OCI-LY7 (cell line): ENCODE data around the gene C1QL1. TPM values are rescaled to one million over a fixed set of nuclear protein-coding genes. Genes with fewer than 3 reads are reported as not detected.

ENCODE experiments used
- BruUV-seq: library from RNA; stranded (reverse); fragments of 400-500 nt; replicated peaks from 2 replicates; lab custom pipeline; 2021; lab: Mats Ljungman, UMichigan
- CTCF ChIA-PET: fragments of 300-600 bp; sonication (Branson Sonifier 250); formaldehyde crosslinking; loops from one replicate; lab custom pipeline; 2022; ENCODE audit warnings: antibody characterized with exemption; ENCODE audit not compliant: unreplicated experiment; lab: Charles Lee
- POLR2A ChIA-PET: fragments of 300-600 bp; sonication (Branson Sonifier 250); formaldehyde crosslinking; loops from one replicate; lab custom pipeline; 2022; ENCODE audit warnings: antibody characterized with exemption; lab: Charles Lee
- DNase-seq: peaks from one replicate; pipeline ENCODE4 v3.0.0-alpha.2; 2015; ENCODE audit warnings: low spot score
- H2AFZ ChIP-seq: fragments of 200-600 bp; sonication (generic), shearing (Covaris generic); 2 replicates; pipeline ENCODE4 v1.6.1; 2014; ENCODE audit warnings: mild to moderate bottlenecking, antibody characterized with exemption, low read length, moderate library complexity
- H3K27ac ChIP-seq: fragments of 200-600 bp; sonication (generic); 2 replicates; pipeline ENCODE4 v1.5.1; 2014; ENCODE audit warnings: mixed run types, low read depth, mild to moderate bottlenecking, moderate library complexity, low read length, inconsistent platforms; ENCODE audit not compliant: poor library complexity, severe bottlenecking
- H3K36me3 ChIP-seq: fragments of 200-600 bp; sonication (generic); 2 replicates; pipeline ENCODE4 v1.6.1; 2014; ENCODE audit warnings: mild to moderate bottlenecking, antibody characterized with exemption, low read length, moderate library complexity, mixed read lengths; ENCODE audit not compliant: insufficient read depth
- H3K4me1 ChIP-seq: fragments of 200-600 bp; sonication (generic); 2 replicates; pipeline ENCODE4 v1.5.1; 2014; ENCODE audit warnings: mild to moderate bottlenecking, low read length; ENCODE audit not compliant: insufficient read depth, poor library complexity, severe bottlenecking
- H3K4me2 ChIP-seq: fragments of 200-600 bp; sonication (generic); 2 replicates; pipeline ENCODE4 v1.6.1; 2014; ENCODE audit warnings: mild to moderate bottlenecking, low read length
- H3K4me3 ChIP-seq: fragments of 200-600 bp; sonication (generic); 2 replicates; pipeline ENCODE4 v1.5.1; 2014; ENCODE audit warnings: mild to moderate bottlenecking, low read depth, low read length; ENCODE audit not compliant: poor library complexity, severe bottlenecking
- H3K79me2 ChIP-seq: fragments of 200-600 bp; sonication (generic); 2 replicates; pipeline ENCODE4 v1.6.1; 2016; ENCODE audit warnings: low read depth, mild to moderate bottlenecking, low read length, moderate library complexity, mixed read lengths; ENCODE audit not compliant: insufficient read depth
- H3K9me2 ChIP-seq: fragments of 200-600 bp; sonication (generic); 2 replicates; pipeline ENCODE4 v1.6.1; 2016; ENCODE audit warnings: mild to moderate bottlenecking, low read length, mixed read lengths; ENCODE audit not compliant: insufficient read depth
- H3K9me3 ChIP-seq: fragments of 200-600 bp; sonication (generic); 2 replicates; pipeline ENCODE4 v1.6.1; 2014; ENCODE audit warnings: mild to moderate bottlenecking, mixed run types, low read length, mixed read lengths
- H4K20me1 ChIP-seq: fragments of 200-600 bp; sonication (generic); 2 replicates; pipeline ENCODE4 v1.6.1; 2014; ENCODE audit warnings: mild to moderate bottlenecking, antibody characterized with exemption, low read length, moderate library complexity, mixed read lengths; ENCODE audit not compliant: insufficient read depth
- CTCF ChIP-seq: fragments of 200-600 bp; sonication (generic); conservative IDR thresholded peaks from 2 replicates; pipeline ENCODE4 v1.5.1; 2014; ENCODE audit warnings: mild to moderate bottlenecking, antibody characterized with exemption, low read length, moderate library complexity, mixed read lengths
- EZH2phosphoT487 ChIP-seq: fragments of 200-600 bp; sonication (generic); IDR thresholded peaks from 2 replicates; pipeline ENCODE4 v1.6.1; 2018; ENCODE audit warnings: low read depth, borderline replicate concordance, mild to moderate bottlenecking, mixed run types, antibody characterized with exemption, low read length, moderate library complexity, mixed read lengths
- intact Hi-C: fragments of 100-400 bp; cut with micrococcal nuclease; formaldehyde crosslinking; loops from one replicate; pipeline ENCODE4 v1.10.0; 2022; ENCODE audit not compliant: unreplicated experiment
- total RNA-seq, 2 experiments: library from RNA; depleted of rRNA in 1 of 2; stranded (reverse); fragments of >200 nt in 1 of 2; shearing (Covaris generic) in 1 of 2; gene quantifications; 2 replicates each; pipeline ENCODE4 v1.2.3, GENCODE V29; 2014 to 2022

The C1QL1 gene
- total RNA-seq, 2 experiments from 2014 or later = not detected

GRCh38 chr17:44992242-44992939, 24.3 kb upstream of the C1QL1 start:
- H4K20me1 ChIP-seq = no peaks in the 10 kb centered on the region
- POLR2A ChIA-PET = no interaction called here
- no peaks in the 10 kb centered on the region for H3K36me3 ChIP-seq
- no peak overlapping the region for H2AFZ ChIP-seq
- TF ChIP-seq CTCF (no peak), EZH2phosphoT487 (no peak)
- no peak overlapping the region for H3K27ac ChIP-seq
- BruUV-seq = no TSS peak
- H3K4me2 ChIP-seq = no peak overlapping the region
- no peak for DNase-seq
- H3K4me1 ChIP-seq = no peaks in the 10 kb centered on the region
- H3K9me2 ChIP-seq = no peaks in the 10 kb centered on the region
- intact Hi-C loops = no loop called here
- no peak overlapping the region for H3K4me3 ChIP-seq
- H3K79me2 ChIP-seq = no peaks in the 10 kb centered on the region
- no peaks in the 10 kb centered on the region for H3K9me3 ChIP-seq
- CTCF ChIA-PET = no interaction called here

- CTCF ChIA-PET = interaction anchor here (0.5 kb wide), 1 partner anchor 57 kb away, joined by 6 read pairs; no protein-coding TSS in a partner anchor
- H3K4me2 ChIP-seq = no peak overlapping the region
Observed at GRCh38 chr17:44990994-44991393, 22.9 kb upstream of the C1QL1 start.

More at GRCh38 chr17:44990994-44991393, 22.9 kb upstream of the C1QL1 start:
- H3K79me2 ChIP-seq = no peaks in the 10 kb centered on the region
- H3K9me2 ChIP-seq = no peaks in the 10 kb centered on the region
- no peaks in the 10 kb centered on the region for H3K4me1 ChIP-seq
- POLR2A ChIA-PET = no interaction called here
- BruUV-seq = no TSS peak
- no peak overlapping the region for H3K4me3 ChIP-seq
- no peak for DNase-seq
- no peaks in the 10 kb centered on the region for H3K36me3 ChIP-seq
- no peak overlapping the region for H2AFZ ChIP-seq
- no peak overlapping the region for H3K27ac ChIP-seq
- no peaks in the 10 kb centered on the region for H3K9me3 ChIP-seq
- intact Hi-C loops = no loop called here
- no peaks in the 10 kb centered on the region for H4K20me1 ChIP-seq
- no peak for TF ChIP-seq CTCF
- no peak for TF ChIP-seq EZH2phosphoT487
